ENCODE results near the gene VIPAS39. TPM values are rescaled to one million over a fixed set of nuclear protein-coding genes. Genes with fewer than 3 reads are reported as not detected.

VIPAS39 gene
- total RNA-seq: 12.5 TPM

DNA sequence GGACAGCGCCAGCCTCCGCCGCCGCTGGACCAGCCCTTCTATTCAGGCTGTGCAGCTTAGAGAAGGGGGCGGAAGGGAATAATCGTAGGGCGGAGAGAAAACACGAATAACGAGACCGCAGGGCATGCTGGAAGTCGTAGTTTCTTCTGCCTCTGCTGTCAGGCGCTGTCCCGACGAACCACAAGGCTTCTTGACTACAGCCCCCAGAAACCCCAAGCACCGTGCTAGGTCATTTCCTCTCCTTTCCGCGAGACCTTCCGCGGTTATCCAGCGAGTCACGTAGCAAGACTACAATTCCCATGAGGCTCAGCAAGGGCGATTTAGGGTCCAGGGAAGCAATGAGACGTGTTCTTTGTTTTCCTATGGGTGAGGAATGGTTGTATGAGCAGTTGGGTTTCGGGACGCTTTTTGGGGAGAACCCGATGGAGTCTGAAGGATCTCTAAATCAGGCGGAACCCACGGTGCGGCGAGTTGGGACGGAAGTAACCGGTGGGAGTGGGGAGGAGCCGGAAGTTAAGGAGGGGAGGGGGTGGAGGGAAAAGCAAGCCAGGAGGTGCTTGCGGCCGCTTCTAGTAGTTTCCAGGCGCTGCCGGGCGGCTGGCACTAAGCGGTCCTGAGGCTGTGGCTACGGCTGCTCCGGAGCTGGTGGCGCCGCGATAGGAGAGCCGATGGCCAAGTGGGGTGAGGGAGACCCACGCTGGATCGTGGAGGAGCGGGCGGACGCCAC is at the start of gene VIPAS39, which contains the start of gene AHSA1:
VIPAS39 (minus strand) TSS at position 80 of the 727 bp plus-strand sequence. CDS start 3,499 bp downstream, outside the sequence.
AHSA1 (plus strand) TSS at position 572 of the 727 bp plus-strand sequence; CDS start at position 669, 97 bp downstream.
- H3K4me1 ChIP-seq (ENCODE audit: insufficient read depth, low read length): peaks cover 23% of the 10 kb centered on the region
- no peaks in the 10 kb centered on the region for H3K9me3 ChIP-seq (ENCODE audit: low read depth, low read length)
- H3K4me3 ChIP-seq (ENCODE audit: low read length): peak within 1 kb of the TSS; percentile 65
- no peaks in the 10 kb centered on the region for H3K27me3 ChIP-seq (ENCODE audit: insufficient read depth, low read length)

DNA sequence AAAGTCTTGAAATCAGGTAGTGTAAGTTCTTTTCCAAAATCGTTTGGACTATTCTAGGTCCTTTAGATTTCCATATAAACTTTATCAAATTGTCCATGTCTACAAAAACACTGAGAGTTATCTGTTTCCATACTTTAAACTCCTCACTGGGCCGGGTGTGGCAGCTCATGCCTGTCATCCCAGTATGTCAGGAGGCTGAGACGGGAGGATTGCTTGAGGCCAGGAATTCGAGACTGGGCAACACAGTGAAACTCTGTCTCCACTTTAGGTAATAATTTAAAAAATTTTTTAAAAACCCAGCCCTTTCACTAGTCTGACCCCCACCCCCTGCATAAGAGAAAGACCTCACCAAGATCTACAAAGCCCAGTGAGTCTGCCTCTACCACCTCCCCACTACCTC is 47.6 kb upstream of the VIPAS39 start:
- Histone ChIP-seq H3K9me3 (ENCODE audit: low read depth, low read length) (no peaks in the 10 kb centered on the region), H3K27me3 (ENCODE audit: insufficient read depth, low read length) (peaks cover 6% of the 10 kb centered on the region), H3K4me3 (ENCODE audit: low read length) (no peak overlapping the region), H3K4me1 (ENCODE audit: insufficient read depth, low read length) (no peaks in the 10 kb centered on the region)

DNA sequence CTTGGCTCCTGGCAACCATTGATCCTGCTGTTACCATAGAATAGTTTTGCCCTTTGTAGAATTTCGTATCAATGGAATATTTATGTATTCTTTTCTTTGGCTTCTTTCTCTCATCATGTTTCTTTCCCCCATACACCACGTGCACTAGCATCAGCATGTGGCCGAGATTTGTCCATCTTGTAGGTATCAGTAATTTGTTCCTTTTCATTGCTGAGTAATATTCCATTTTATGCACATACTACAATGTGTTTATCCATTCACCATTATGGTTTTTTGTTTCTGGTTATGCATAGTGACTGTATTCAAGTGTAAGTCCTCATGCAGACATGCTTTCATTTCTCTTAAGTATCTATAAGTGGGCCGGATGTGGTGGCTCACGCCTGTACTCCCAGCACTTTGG is 45.7 kb upstream of the VIPAS39 start:
- Histone ChIP-seq H3K27me3 (ENCODE audit: insufficient read depth, low read length) (peaks cover 19% of the 10 kb centered on the region), H3K4me3 (ENCODE audit: low read length) (no peak overlapping the region), H3K9me3 (ENCODE audit: low read depth, low read length) (no peaks in the 10 kb centered on the region), H3K4me1 (ENCODE audit: insufficient read depth, low read length) (peaks cover 11% of the 10 kb centered on the region)

DNA sequence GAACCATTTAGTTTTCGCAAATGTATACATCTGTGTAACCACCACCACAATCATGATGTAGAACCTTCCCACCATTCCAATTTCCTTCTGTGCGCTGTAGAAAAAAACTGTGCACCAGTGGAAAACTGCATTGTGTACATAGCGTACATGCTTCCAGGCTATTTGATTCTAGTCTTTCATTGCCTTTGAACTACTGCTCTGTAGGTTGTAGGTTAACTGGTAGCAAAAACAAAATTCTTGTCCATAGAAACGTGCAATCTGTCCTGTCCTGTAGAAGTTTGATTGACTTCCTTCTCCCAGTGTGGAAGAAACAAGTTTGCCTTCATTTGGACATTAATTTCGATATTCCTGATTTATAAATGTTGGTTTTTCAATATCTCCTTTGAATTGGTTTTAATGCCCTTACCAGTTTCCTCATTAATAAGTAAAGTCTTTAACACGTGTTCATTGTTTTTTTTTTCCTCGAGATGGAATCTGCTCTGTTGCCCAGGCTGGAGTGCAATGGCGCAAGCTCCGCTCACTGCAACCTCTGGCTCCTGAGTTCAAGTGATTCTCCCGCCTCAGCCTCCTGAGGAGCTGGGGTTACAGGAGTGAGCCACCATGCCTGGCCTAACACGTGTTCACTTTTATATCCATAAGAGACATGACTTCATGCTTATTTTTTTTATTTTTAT is 44.8 kb upstream of the VIPAS39 start:
- no peak overlapping the region for H3K4me3 ChIP-seq (ENCODE audit: low read length)

DNA sequence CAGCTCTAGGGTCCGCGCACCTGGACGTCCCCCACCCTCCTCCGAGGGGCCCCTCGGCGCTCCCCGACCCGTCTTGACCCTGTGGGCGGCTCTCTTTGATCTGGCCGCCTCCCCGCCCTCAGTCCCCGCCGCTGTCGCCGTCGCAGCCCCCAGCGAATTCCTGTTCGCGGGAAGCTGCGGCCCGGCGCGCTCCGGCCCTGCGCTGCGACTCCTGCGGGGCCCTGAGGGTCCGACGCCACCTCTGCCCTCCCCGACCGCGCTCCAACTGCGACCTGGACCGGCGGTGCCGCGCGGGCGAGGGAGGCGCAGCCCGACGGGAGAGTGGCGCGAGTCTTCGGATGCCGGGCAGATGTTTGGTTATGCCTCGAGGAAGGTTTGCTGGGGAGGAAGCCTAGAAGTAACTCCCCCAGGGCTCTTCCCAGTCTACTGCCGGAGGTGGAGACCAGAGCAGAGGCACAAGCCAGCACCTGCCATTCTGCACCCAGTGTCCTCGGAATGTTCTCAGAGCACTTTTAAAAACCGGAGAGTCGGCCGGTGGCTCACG is 41.7 kb upstream of the VIPAS39 start:
- H3K4me1 ChIP-seq (ENCODE audit: insufficient read depth, low read length): peaks cover 15% of the 10 kb centered on the region
- no peaks in the 10 kb centered on the region for H3K9me3 ChIP-seq (ENCODE audit: low read depth, low read length)
- H3K27me3 ChIP-seq (ENCODE audit: insufficient read depth, low read length): peaks cover 31% of the 10 kb centered on the region
- H3K4me3 ChIP-seq (ENCODE audit: low read length): no peak overlapping the region

More for the DNA sequence above, 44.8 kb upstream of the VIPAS39 start:
- peaks cover 15% of the 10 kb centered on the region for H3K4me1 ChIP-seq (ENCODE audit: insufficient read depth, low read length)
- H3K27me3 ChIP-seq (ENCODE audit: insufficient read depth, low read length): peaks cover 26% of the 10 kb centered on the region
- no peaks in the 10 kb centered on the region for H3K9me3 ChIP-seq (ENCODE audit: low read depth, low read length)

DNA sequence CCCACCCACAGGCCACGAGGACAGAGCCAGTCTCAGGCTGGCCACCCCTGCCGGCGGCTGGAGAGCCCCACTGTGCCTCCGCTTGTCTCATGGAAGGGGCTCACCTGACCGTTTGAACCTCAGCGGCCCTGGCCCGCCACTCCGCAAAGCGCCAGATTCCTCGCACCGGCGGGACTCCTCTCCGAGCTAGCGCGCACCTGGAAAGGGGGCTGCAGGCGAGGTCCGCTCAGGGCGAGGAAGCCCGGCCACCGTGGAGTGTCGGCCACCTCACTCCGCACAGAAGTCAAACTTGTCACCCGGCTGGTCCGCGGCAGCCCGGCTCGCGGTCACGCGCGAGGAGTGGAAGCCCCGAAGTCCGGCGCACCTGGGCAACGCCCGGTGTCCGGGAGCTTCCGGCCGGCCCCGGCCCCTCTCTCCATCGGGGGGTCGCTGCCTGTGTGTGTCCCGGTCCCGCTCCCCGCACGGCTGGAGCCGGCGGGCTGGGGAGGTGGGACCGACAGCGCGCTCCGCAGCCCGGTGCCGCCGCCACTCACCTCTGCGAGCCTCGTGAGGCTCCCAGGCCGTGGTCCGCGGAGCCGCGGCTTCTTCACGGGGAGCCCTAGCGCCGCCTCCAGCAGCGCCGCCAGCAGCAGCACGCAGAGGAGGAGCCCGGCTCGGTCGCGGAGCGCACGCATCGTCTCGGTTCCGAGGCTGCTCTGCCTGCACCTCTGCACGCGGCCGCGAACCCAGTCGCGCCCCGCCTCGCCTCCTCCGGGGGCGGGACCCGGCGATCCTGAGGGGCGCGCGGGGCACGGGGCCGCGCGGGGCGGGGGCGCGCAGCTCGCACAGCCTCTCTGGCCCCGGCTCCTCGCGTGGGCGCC is 40.9 kb upstream of the VIPAS39 start, which contains the start of gene ISM2:
ISM2 (minus strand) TSS at position 697 of the 860 bp plus-strand sequence; CDS start at position 674, 23 bp downstream.
- Histone ChIP-seq H3K4me1 (ENCODE audit: insufficient read depth, low read length) (peaks cover 15% of the 10 kb centered on the region), H3K9me3 (ENCODE audit: low read depth, low read length) (no peaks in the 10 kb centered on the region), H3K27me3 (ENCODE audit: insufficient read depth, low read length) (peaks cover 31% of the 10 kb centered on the region), H3K4me3 (ENCODE audit: low read length) (peak within 1 kb of the TSS; percentile 18)

DNA sequence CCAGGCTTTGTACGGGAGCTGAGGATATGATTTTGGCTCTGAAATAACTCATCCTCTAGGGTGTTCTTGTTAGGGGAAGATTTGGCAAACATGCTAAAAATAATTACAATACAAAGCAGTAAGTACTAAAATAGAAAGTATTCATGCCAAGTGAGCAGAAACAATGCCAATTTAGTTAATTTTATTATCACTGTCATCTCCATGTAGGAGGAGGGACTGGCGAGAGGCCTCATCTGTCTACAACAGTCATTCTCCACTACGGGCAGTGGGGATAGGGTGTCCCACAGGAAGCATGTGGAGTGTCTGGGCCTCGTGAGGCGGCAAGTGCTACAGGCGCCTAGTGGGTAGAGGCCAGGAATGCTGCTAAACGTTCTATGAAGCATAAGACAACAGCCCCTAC is 37.9 kb upstream of the VIPAS39 start:
- Histone ChIP-seq H3K9me3 (ENCODE audit: low read depth, low read length) (no peaks in the 10 kb centered on the region), H3K4me1 (ENCODE audit: insufficient read depth, low read length) (peaks cover 15% of the 10 kb centered on the region), H3K4me3 (ENCODE audit: low read length) (no peak overlapping the region), H3K27me3 (ENCODE audit: insufficient read depth, low read length) (peaks cover 28% of the 10 kb centered on the region)

DNA sequence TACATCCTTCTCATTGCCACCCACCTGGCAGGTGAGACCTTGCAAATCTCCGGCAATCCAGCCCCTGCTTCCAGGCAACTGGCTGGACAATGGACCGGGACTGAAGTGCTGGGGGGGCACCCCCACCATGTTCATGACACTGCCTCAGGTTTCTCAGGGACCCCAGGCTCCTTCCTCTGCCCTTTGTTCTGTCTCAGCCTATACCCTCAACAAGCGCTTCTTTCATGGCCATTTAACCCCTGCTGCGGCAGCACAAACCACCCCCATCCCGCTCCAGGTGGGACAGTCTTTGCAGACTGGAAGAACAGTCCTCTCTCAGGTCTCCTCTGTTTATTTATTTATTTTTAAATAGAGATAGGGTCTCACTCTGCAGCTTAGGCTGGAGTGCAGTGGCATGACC is 33.7 kb upstream of the VIPAS39 start:
- no peaks in the 10 kb centered on the region for H3K4me1 ChIP-seq (ENCODE audit: insufficient read depth, low read length)
- H3K27me3 ChIP-seq (ENCODE audit: insufficient read depth, low read length): no peaks in the 10 kb centered on the region
- H3K9me3 ChIP-seq (ENCODE audit: low read depth, low read length): no peaks in the 10 kb centered on the region
- H3K4me3 ChIP-seq (ENCODE audit: low read length): no peak overlapping the region

DNA sequence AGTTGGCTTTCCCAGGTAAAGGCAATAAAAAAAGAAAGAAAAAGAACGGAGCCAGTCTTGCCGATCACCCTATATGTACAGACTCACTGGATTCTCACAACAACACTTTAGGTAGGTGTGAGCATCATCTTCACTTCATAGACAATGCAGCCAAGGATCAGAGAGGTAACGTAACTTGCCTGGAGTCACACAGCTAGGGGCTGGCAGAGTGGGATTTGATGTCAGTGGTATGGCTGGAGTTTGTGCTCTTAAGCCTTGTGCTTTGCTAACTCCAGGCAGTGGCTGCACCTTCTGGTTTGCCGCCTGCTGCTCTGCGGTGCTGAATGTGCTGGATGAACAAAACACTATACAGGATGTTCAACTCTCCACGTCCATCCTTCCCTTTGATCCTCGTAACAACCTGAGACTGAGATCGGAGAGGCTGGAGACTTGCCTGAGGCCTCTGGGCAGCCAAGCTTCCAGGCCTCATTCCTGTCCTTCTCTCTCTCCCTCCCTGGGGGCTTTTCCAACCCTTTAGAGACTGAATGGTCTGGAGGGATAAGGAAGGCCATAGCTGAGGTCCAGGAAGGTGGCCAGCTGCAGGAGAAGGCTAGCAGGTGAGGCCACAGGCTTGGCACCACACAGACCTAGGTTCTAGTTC is 33.1 kb upstream of the VIPAS39 start:
- Histone ChIP-seq H3K9me3 (ENCODE audit: low read depth, low read length) (no peaks in the 10 kb centered on the region), H3K4me3 (ENCODE audit: low read length) (no peak overlapping the region), H3K4me1 (ENCODE audit: insufficient read depth, low read length) (no peaks in the 10 kb centered on the region), H3K27me3 (ENCODE audit: insufficient read depth, low read length) (no peaks in the 10 kb centered on the region)

DNA sequence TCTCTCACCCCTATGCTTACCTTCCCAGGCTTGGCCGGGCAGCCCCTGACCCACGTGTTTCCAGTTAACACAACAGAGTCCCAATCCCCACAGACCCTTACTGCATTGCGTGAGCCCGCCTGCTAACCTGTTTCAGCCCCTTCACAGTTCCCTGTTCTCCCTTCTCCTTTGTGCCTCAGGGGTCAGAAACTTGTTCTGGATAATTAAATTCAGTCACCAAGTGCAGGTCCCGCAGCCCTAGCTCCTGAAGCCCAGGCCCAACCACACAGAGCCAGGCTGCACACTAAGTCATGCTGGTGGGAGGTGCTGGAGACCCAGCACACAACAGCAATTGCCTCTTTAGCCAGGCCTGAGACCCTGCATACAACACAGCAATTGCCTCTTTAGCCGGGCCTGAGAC is 31.6 kb upstream of the VIPAS39 start:
- H3K27me3 ChIP-seq (ENCODE audit: insufficient read depth, low read length): no peaks in the 10 kb centered on the region
- H3K4me3 ChIP-seq (ENCODE audit: low read length): no peak overlapping the region
- no peaks in the 10 kb centered on the region for H3K4me1 ChIP-seq (ENCODE audit: insufficient read depth, low read length)
- H3K9me3 ChIP-seq (ENCODE audit: low read depth, low read length): no peaks in the 10 kb centered on the region

DNA sequence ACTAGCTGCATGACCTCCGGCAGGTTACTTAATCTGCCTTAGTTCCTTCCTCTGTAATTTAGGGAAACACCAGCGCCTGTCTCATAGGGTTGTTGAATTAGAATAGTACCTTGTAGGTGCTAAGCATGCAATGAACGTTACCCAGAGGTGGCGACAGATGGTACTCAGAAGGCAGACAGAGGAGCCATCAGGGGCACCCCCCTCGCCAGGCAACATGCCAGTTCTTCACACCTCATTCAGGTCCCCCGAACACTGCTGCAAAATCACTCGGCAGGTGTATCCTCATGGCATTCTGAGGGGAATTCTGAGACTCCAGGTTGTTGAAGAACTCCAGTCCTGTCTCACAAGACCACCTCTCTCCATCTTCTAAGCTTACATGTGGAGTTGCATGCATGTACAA is 31.2 kb upstream of the VIPAS39 start:
- H3K4me3 ChIP-seq (ENCODE audit: low read length): no peak overlapping the region
- no peaks in the 10 kb centered on the region for H3K27me3 ChIP-seq (ENCODE audit: insufficient read depth, low read length)
- H3K9me3 ChIP-seq (ENCODE audit: low read depth, low read length): no peaks in the 10 kb centered on the region
- H3K4me1 ChIP-seq (ENCODE audit: insufficient read depth, low read length): no peaks in the 10 kb centered on the region

DNA sequence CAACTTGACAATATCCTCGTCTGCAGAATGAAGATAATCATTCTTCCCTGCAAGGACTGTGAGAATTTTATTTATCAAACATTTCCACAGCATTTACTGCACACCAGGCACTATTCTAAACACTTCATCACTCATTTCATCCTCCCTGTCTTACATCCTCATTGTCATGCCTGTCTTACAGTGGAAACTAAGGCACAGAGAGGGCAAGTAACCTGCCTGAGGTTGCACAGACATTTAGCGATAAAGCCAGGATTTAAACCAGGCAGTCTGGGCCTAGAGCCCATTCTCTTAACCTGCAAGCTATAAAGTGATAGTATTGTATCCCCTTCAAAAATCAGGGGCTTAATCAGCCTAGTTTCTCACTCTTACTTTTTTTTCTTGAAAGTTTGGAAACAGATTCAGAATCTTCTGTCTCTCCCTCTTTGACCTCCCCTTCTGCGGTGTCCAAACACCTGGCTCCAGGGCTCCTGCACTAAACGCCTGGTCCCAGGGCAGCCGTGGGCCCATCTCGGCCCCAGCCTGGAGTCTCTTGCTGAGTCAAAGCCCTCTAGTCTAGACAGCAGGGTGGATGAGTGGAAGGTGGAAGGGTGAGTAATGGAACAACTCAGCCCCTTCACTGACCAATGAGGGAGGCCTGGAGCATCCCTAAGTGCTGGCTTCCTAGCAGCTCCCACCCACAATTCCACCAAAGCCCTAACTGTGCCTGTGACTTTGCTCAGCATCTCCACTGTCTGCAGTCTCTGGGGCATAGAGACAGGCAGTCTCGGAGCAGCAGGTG is 28.7 kb upstream of the VIPAS39 start:
- Histone ChIP-seq H3K4me1 (ENCODE audit: insufficient read depth, low read length) (no peaks in the 10 kb centered on the region), H3K27me3 (ENCODE audit: insufficient read depth, low read length) (no peaks in the 10 kb centered on the region), H3K4me3 (ENCODE audit: low read length) (no peak overlapping the region), H3K9me3 (ENCODE audit: low read depth, low read length) (no peaks in the 10 kb centered on the region)

DNA sequence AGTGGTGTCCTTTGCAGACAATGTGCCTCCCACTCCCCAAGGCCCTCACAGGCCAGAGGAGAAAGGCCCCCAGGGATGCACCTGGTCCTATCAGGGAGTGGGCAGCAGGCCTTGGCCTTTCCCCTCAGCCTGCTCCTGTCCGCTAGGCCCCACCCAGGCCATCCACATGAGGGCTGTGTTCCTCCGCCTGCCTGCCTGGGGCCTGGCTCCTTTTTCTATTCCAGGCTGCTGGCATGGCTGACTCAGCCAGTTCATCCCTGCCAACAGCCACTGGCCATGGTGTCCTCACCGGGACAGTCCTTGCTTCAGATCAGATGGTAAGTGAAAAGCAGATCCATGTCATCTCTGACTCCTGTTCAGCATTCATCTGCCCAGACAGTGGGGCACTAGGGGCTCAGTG is 27.9 kb upstream of the VIPAS39 start:
- H3K27me3 ChIP-seq (ENCODE audit: insufficient read depth, low read length): no peaks in the 10 kb centered on the region
- no peaks in the 10 kb centered on the region for H3K9me3 ChIP-seq (ENCODE audit: low read depth, low read length)
- no peaks in the 10 kb centered on the region for H3K4me1 ChIP-seq (ENCODE audit: insufficient read depth, low read length)
- no peak overlapping the region for H3K4me3 ChIP-seq (ENCODE audit: low read length)

DNA sequence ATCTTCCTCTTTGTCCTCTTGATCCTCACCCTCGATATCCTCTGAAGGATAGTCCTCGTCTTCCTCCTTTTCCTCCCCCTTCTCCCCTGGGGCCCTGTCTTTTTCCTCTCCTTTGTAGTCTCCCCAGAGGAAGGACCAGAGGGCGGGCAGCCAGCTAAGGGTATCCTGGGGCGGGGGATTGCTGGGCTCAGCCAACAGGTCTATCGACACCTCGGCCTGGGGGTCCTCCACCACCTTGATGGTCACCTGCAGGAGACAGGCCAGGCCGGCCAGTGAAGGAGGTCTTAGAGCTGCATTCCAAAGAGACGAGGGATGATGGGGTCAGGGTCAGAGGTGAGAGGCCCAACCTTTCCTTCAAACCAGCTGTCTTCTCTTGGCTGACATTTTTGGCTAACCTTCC is 25.0 kb upstream of the VIPAS39 start:
- H3K4me1 ChIP-seq (ENCODE audit: insufficient read depth, low read length): no peaks in the 10 kb centered on the region
- H3K27me3 ChIP-seq (ENCODE audit: insufficient read depth, low read length): no peaks in the 10 kb centered on the region
- no peaks in the 10 kb centered on the region for H3K9me3 ChIP-seq (ENCODE audit: low read depth, low read length)
- H3K4me3 ChIP-seq (ENCODE audit: low read length): no peak overlapping the region
